ENCODE results near the gene CSTPP1.

DNA sequence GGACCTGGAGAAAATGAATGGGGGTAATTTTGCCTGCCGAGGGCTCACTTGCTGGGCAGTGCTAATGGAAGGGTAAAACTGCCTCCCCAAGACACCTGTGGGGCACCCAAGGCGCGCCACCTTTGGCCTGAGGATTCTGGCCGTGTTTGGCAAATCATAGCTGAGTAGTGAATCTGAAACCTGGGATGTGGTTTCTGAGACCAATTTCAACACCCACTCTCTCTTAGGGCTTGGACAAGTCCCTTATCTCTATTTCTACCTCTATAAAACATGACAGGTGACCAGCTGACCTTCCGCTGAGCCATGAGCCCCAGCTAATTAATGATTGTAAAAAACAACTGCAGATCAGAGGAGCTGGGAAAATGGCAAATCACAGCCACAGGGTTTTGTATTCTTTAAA is 251.2 kb downstream of the CSTPP1 start:
- no peak for TF ChIP-seq EZH2 (IDR thresholded peaks at IDR 0.05; ENCODE audit: borderline replicate concordance, low read length)
- TF ChIP-seq, protein P1, sequence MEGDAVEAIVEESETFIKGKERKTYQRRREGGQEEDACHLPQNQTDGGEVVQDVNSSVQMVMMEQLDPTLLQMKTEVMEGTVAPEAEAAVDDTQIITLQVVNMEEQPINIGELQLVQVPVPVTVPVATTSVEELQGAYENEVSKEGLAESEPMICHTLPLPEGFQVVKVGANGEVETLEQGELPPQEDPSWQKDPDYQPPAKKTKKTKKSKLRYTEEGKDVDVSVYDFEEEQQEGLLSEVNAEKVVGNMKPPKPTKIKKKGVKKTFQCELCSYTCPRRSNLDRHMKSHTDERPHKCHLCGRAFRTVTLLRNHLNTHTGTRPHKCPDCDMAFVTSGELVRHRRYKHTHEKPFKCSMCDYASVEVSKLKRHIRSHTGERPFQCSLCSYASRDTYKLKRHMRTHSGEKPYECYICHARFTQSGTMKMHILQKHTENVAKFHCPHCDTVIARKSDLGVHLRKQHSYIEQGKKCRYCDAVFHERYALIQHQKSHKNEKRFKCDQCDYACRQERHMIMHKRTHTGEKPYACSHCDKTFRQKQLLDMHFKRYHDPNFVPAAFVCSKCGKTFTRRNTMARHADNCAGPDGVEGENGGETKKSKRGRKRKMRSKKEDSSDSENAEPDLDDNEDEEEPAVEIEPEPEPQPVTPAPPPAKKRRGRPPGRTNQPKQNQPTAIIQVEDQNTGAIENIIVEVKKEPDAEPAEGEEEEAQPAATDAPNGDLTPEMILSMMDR (IDR thresholded peaks at IDR 0.05; ENCODE audit: low read length) = no peak

Data from OCI-LY1 (cell line).